ENCODE data around the gene ENPP5.

GRCh38 chr6:46215213-46215612, 44.4 kb upstream of the ENPP5 start:
- TF ChIP-seq RARB (CRISPR knock-in tag; IDR thresholded peaks at IDR 0.05), result no peak
- TF ChIP-seq ZNF565 (CRISPR knock-in tag; conservative IDR thresholded peaks at IDR 0.05; ENCODE audit: low read depth), result no peak
- no peak for TF ChIP-seq ARNTL (CRISPR knock-in tag; IDR thresholded peaks at IDR 0.05; ENCODE audit: borderline replicate concordance, low read depth)
- no peak for TF ChIP-seq POU6F1 (CRISPR knock-in tag; IDR thresholded peaks at IDR 0.05; ENCODE audit: borderline replicate concordance, low read depth)
- no peak for TF ChIP-seq ZFP30 (CRISPR knock-in tag; IDR thresholded peaks at IDR 0.05)
- no peak for TF ChIP-seq CSDC2 (CRISPR knock-in tag; IDR thresholded peaks at IDR 0.05)
- no peak for TF ChIP-seq ZNF70 (CRISPR knock-in tag; IDR thresholded peaks at IDR 0.05)
- TF ChIP-seq GLIS3 (CRISPR knock-in tag; IDR thresholded peaks at IDR 0.05), result no peak
- no peak for TF ChIP-seq CREB5 (CRISPR knock-in tag; IDR thresholded peaks at IDR 0.05; ENCODE audit: low read depth)
- TF ChIP-seq SNAI2 (CRISPR knock-in tag; IDR thresholded peaks at IDR 0.05), result no peak
- no peak for TF ChIP-seq PATZ1 (CRISPR knock-in tag; IDR thresholded peaks at IDR 0.05; ENCODE audit: borderline replicate concordance)
- no peak for TF ChIP-seq OSR1 (CRISPR knock-in tag; IDR thresholded peaks at IDR 0.05)
- TF ChIP-seq ZNF8 (CRISPR knock-in tag; IDR thresholded peaks at IDR 0.05), result no peak
- TF ChIP-seq ISL1 (CRISPR knock-in tag; IDR thresholded peaks at IDR 0.05), result no peak

All from SK-N-SH treated with all-trans-retinoic acid at 6 μM for 48 hours (cell line).